Measurements from ENCODE around the gene GTF3C2.

DNA sequence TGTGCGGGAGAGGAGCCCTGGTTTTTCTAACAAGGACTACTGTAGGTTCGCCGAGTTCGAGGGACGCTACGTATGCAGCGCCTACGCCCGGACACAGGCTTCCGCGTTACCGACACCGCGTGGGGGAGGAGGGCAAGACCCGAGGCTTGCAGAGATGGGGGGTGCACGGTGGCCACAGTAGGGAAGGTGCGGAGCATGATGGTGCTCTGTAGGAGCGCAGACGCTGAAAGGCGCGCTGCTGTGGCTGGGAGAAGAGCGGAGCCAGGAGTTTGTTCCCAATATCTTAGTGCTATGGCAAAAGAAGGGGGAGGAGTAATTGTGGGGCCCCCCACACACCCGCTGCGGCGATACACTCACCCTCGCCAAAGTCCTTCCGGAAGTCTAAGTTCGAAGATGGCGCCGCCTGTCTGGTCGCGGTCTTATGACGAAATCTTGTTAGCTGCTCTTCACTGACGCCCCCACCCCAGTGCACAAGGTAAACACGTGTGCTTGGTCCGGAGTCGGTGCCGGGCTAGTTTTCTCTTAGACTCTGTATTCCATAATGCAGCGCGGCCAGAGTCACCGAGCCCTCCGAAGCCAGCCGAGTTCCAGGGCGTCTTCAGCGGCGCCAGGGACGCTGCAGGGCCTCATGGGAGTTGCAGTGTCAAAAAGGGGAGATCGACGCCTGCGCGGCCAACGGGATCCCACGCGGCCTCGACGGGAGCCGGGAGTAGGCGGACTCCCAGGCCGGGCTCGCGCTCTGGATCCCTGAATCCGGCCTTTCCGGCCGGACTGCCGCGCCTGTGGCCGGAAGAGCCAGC is at the start of gene GTF3C2:
- TF ChIP-seq ZNF274 (IDR thresholded peaks at IDR 0.05; ENCODE audit: low read depth, low read length) (no peak), SUZ12 (IDR thresholded peaks at IDR 0.05; ENCODE audit: extremely low read depth, insufficient read depth, insufficient read length) (no peak)

Data from NT2/D1 (cell line).